Liver (tissue), 10 donors: Measurements from ENCODE around the gene LCN10. TPM values are rescaled to one million over a fixed set of nuclear protein-coding genes. Genes with fewer than 3 reads are reported as not detected.

Experiments
- DNase-seq: peaks from one replicate; pipeline ENCODE4 v3.0.0-alpha.2; 2017; ENCODE audit warnings: low spot score
- H3K27ac ChIP-seq, 2 donors: one replicate each; pipeline ENCODE4 v1.7.0; 2013; ENCODE audit warnings: inconsistent platforms in 2 of 2, low read length in 2 of 2, control low read depth in 1 of 2, low read depth in 1 of 2, mild to moderate bottlenecking in 1 of 2
- H3K27me3 ChIP-seq, 4 donors: one replicate each; pipeline versions ENCODE4 v1.6.1 to v1.7.0; 2013; ENCODE audit warnings: low read length in 3 of 4, inconsistent platforms in 1 of 4, mild to moderate bottlenecking in 1 of 4, moderate library complexity in 1 of 4; ENCODE audit not compliant: control insufficient read depth in 4 of 4, insufficient read depth in 4 of 4
- H3K36me3 ChIP-seq, 4 donors: one replicate each; pipeline versions ENCODE4 v1.6.1 to v1.7.0; 2013; ENCODE audit warnings: low read length in 3 of 4, mild to moderate bottlenecking in 3 of 4, low read depth in 1 of 4, moderate library complexity in 1 of 4; ENCODE audit not compliant: control insufficient read depth in 4 of 4, insufficient read depth in 3 of 4
- H3K4me1 ChIP-seq, 4 donors: one replicate each; pipeline versions ENCODE4 v1.6.1 to v1.7.0; 2013; ENCODE audit warnings: low read length in 3 of 4, mild to moderate bottlenecking in 3 of 4, moderate library complexity in 1 of 4; ENCODE audit not compliant: control insufficient read depth in 4 of 4, insufficient read depth in 4 of 4
- H3K4me3 ChIP-seq, 3 donors: one replicate each; pipeline versions ENCODE4 v1.6.1 to v1.7.0; 2013; ENCODE audit warnings: low read length in 3 of 3, control low read depth in 1 of 3, low read depth in 1 of 3, mild to moderate bottlenecking in 1 of 3
- H3K9ac ChIP-seq, 2 donors: one replicate each; pipeline ENCODE4 v1.7.0; 2013; ENCODE audit warnings: low read length in 2 of 2, mild to moderate bottlenecking in 2 of 2, moderate library complexity in 2 of 2, control low read depth in 1 of 2, low read depth in 1 of 2
- H3K9me3 ChIP-seq, 4 donors: one replicate each; pipeline versions ENCODE4 v1.6.1 to v1.7.0; 2013; ENCODE audit warnings: low read length in 3 of 4; ENCODE audit not compliant: control insufficient read depth in 4 of 4
- CTCF ChIP-seq: fragments of 150-350 bp; IDR thresholded peaks from 2 replicates; pipeline ENCODE4 v1.5.1; 2017; ENCODE audit warnings: improper control_type of control experiment, low read depth, low read length; ENCODE audit not compliant: missing input control
- FOXA2 ChIP-seq: IDR thresholded peaks from 2 replicates; pipeline ENCODE4 v1.6.1; 2016; ENCODE audit warnings: antibody characterized with exemption
- HNF4G ChIP-seq: IDR thresholded peaks from 2 replicates; pipeline ENCODE4 v1.6.1; 2016; ENCODE audit warnings: antibody characterized with exemption
- JUND ChIP-seq, 2 donors: IDR thresholded peaks; 2 replicates each; pipeline ENCODE4 v1.6.1; 2016; ENCODE audit warnings: antibody characterized with exemption in 2 of 2
- NR2F2 ChIP-seq: IDR thresholded peaks from 2 replicates; pipeline ENCODE4 v1.6.1; 2016; ENCODE audit warnings: antibody characterized with exemption
- RAD21 ChIP-seq, 2 donors: IDR thresholded peaks; 2 replicates each; pipeline ENCODE4 v1.6.1; 2016; ENCODE audit warnings: antibody characterized with exemption in 2 of 2, mild to moderate bottlenecking in 2 of 2
- REST ChIP-seq: IDR thresholded peaks from 2 replicates; pipeline ENCODE4 v1.6.1; 2016; ENCODE audit warnings: antibody characterized with exemption, mild to moderate bottlenecking
- SP1 ChIP-seq: IDR thresholded peaks from 2 replicates; pipeline ENCODE4 v1.6.1; 2018; ENCODE audit warnings: antibody characterized with exemption, mild to moderate bottlenecking
- TAF1 ChIP-seq: conservative IDR thresholded peaks from 2 replicates; pipeline ENCODE4 v1.6.1; 2016; ENCODE audit warnings: antibody characterized with exemption, mild to moderate bottlenecking
- WGBS: extraction: QIAGEN DNeasy Blood & Tissue Kit; methylation state at CpG from one replicate; pipeline ENCODE4 v1.1.7; 2013; 5-methylcytosine and 5-hydroxymethylcytosine counted together
- polyA plus RNA-seq, 2 donors: library from polyadenylated mRNA; stranded (reverse) in 1 of 2; unstranded in 1 of 2; fragments of 200-250 nt in 1 of 2; fragments of >200 nt in 1 of 2; fragmentation: Nextera tagmentation in 1 of 2; extraction: Ambion mirVana in 1 of 2; gene quantifications; one replicate each; pipeline versions ENCODE4 v1.2.1 to v1.2.3, GENCODE V29; 2013 to 2015
- small RNA-seq: library from RNA; depleted of rRNA; stranded (forward); fragments of <200 nt; gene quantifications from one replicate; pipeline ENCODE3, GENCODE V24; 2014
- total RNA-seq, 2 donors: library from RNA; depleted of rRNA; stranded (reverse); fragments of >200 nt; gene quantifications; one replicate each; pipeline ENCODE4 v1.2.3, GENCODE V29; 2014
- donor health status: healthy.
- donor health status: healthy.
- donor health status: healthy.
- donor health status: healthy.
- donor health status: healthy.

Gene LCN10
- total and polyA plus RNA-seq, 4 donors, result 0.08 to 0.14 (median 0.11) TPM

- Histone ChIP-seq H3K4me1 (peaks cover 32 to 73% (median 60%) of the 10 kb centered on the region in 4 donors), H3K4me3 (no peak overlapping the region), H3K27me3 (no peaks in the 10 kb centered on the region), H3K27ac (peak overlapping the region; percentile 22 to 91), H3K9me3 (no peaks in the 10 kb centered on the region), H3K36me3 (no peaks in the 10 kb centered on the region), H3K9ac (no peak overlapping the region)
- no peak for TF ChIP-seq CTCF
- WGBS, result 78% methylated on average over 7 of the region's 7 CpGs
- DNase-seq, result no peak
Observed at GRCh38 chr9:136689108-136689460, 53.7 kb downstream of the LCN10 start.

DNA sequence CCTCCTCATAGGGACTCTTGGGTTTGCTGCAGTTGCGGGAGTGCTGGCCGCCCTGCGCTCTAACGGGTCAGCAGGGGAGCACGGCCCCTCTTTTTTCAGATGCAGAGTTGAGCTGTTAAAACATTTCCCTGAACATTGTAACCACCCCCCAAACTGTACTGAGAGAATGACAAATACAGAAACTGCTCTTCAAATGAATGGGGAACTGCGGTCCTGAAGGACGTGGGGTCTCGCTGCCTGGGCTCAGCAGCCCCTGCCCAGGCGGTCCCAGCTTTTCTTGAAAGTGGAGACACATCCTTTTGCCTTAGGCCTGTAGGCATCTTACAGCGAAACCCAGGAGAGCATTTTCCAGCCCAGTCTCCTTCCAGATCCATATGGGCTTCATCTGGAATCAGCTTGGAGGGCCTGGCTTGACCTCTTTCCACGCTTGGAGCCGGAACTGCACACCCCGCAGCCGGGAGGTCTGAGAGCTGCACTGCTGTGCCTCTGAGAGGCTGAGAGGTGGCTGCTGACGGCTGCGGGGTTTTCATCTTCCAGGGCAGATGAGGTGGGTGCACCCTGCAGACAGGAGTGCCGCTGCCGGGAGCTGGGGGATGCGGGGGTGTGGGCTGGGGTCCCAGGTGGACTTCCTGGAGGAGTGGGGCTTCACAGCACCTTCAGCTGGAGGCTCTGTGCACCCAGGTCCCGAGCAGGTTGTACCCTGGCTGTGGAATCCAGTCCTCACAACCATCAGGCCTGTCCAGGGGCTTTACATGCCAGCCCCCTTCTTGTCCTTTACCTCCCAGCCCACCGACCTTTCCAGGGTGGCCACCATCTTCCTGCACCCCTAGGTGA lies 54.2 kb downstream of the LCN10 start:
- Histone ChIP-seq H3K27me3 (no peaks in the 10 kb centered on the region), H3K4me3 (no peak overlapping the region), H3K9me3 (no peaks in the 10 kb centered on the region), H3K9ac (no peak overlapping the region), H3K4me1 (peaks cover 37 to 73% (median 61%) of the 10 kb centered on the region in 4 donors), H3K36me3 (no peaks in the 10 kb centered on the region), H3K27ac (peak overlapping the region; percentile 91 to 92)
- no peak for TF ChIP-seq TAF1
- TF ChIP-seq RAD21 (IDR thresholded peaks at IDR 0.05), result no peak
- TF ChIP-seq FOXA2, result peak; percentile 0
- TF ChIP-seq NR2F2, result no peak
- TF ChIP-seq SP1, result peak; percentile 10
- no peak for TF ChIP-seq REST
- no peak for TF ChIP-seq HNF4G
- TF ChIP-seq JUND (IDR thresholded peaks at IDR 0.05), result no peak
- no peak for DNase-seq
- WGBS, result 68% methylated on average over 21 of the region's 21 CpGs

Small RNAs within 50 kb of the gene (small RNA-seq; reads per million reads assigned to genes)
- gene ATP6V1G1P3 (not detected), gene MIR6722 (not detected)

Other genes starting within 250 kb of the LCN10 start
- gene NOTCH1, start 196.9 kb downstream of the LCN10 start, total RNA-seq, result 10 to 100 TPM in 1 of 2 donors, 1 to 10 TPM in 1; 9.4 to 22.3 TPM
- gene NOTCH1, start 196.9 kb downstream of the LCN10 start, polyA plus RNA-seq, result 1 to 10 TPM; 2.4 to 7.5 TPM
- 10 to 100 TPM; 34.5 to 38.5 TPM for gene EGFL7, start 80.0 kb downstream of the LCN10 start, total RNA-seq
- 10 to 100 TPM; 32.1 to 39.7 TPM for gene EGFL7, start 80.0 kb downstream of the LCN10 start, polyA plus RNA-seq
- gene AGPAT2, start 55.5 kb downstream of the LCN10 start, total RNA-seq, result 100 to 1,000 TPM in 1 of 2 donors, 10 to 100 TPM in 1; 75.1 to 213 TPM
- 100 to 1,000 TPM; 211 to 222 TPM for gene AGPAT2, start 55.5 kb downstream of the LCN10 start, polyA plus RNA-seq
- gene DIPK1B, start 30.4 kb downstream of the LCN10 start, total RNA-seq, result 10 to 100 TPM in 1 of 2 donors, 1 to 10 TPM in 1; 6.4 to 19.7 TPM
- gene DIPK1B, start 30.4 kb downstream of the LCN10 start, polyA plus RNA-seq, result 1 to 10 TPM; 2.3 to 4.1 TPM
- not detected for gene LCN6, start 5.6 kb upstream of the LCN10 start, total RNA-seq
- under 1 TPM; 0.14 to 0.32 TPM for gene LCN6, start 5.6 kb upstream of the LCN10 start, polyA plus RNA-seq
- not detected for gene LCN8, start 15.3 kb upstream of the LCN10 start, total RNA-seq
- not detected for gene LCN8, start 15.3 kb upstream of the LCN10 start, polyA plus RNA-seq
- not detected for gene LCN15, start 21.6 kb upstream of the LCN10 start, total RNA-seq
- gene LCN15, start 21.6 kb upstream of the LCN10 start, polyA plus RNA-seq, result not detected
- gene TMEM141, start 48.4 kb upstream of the LCN10 start, total RNA-seq, result 10 to 100 TPM; 32.2 to 58.9 TPM
- gene TMEM141, start 48.4 kb upstream of the LCN10 start, polyA plus RNA-seq, result 10 to 100 TPM; 73.6 to 74.7 TPM
- 1 to 10 TPM in 1 of 2 donors, under 1 TPM in 1; 0.75 to 1.8 TPM for gene CCDC183, start 53.4 kb upstream of the LCN10 start, total RNA-seq
- 1 to 10 TPM in 1 of 2 donors, under 1 TPM in 1; 0.20 to 1.3 TPM for gene CCDC183, start 53.4 kb upstream of the LCN10 start, polyA plus RNA-seq
- gene RABL6, start 65.0 kb upstream of the LCN10 start, total RNA-seq, result 10 to 100 TPM; 12.6 to 32.6 TPM
- gene RABL6, start 65.0 kb upstream of the LCN10 start, polyA plus RNA-seq, result 1 to 10 TPM; 3.6 to 8.7 TPM
- 1 to 10 TPM in 1 of 2 donors, under 1 TPM in 1; 0.56 to 2.3 TPM for gene AJM1, start 99.5 kb upstream of the LCN10 start, total RNA-seq
- 1 to 10 TPM in 1 of 2 donors, under 1 TPM in 1; 0.61 to 1.0 TPM for gene AJM1, start 99.5 kb upstream of the LCN10 start, polyA plus RNA-seq
- 10 to 100 TPM; 23.2 to 40.4 TPM for gene PHPT1, start 106.5 kb upstream of the LCN10 start, total RNA-seq
- gene PHPT1, start 106.5 kb upstream of the LCN10 start, polyA plus RNA-seq, result 10 to 100 TPM; 44.2 to 83.1 TPM
- 1 to 10 TPM; 4.0 to 8.1 TPM for gene MAMDC4, start 109.4 kb upstream of the LCN10 start, total RNA-seq
- 1 to 10 TPM; 2.4 to 3.9 TPM for gene MAMDC4, start 109.4 kb upstream of the LCN10 start, polyA plus RNA-seq
- gene EDF1, start 123.4 kb upstream of the LCN10 start, total RNA-seq, result 100 to 1,000 TPM; 123 to 248 TPM
- 100 to 1,000 TPM; 289 to 513 TPM for gene EDF1, start 123.4 kb upstream of the LCN10 start, polyA plus RNA-seq
- 10 to 100 TPM in 1 of 2 donors, 1 to 10 TPM in 1; 7.5 to 14.9 TPM for gene TRAF2, start 143.6 kb upstream of the LCN10 start, total RNA-seq
- 1 to 10 TPM; 4.7 to 6.1 TPM for gene TRAF2, start 143.6 kb upstream of the LCN10 start, polyA plus RNA-seq
- 100 to 1,000 TPM in 1 of 2 donors, 10 to 100 TPM in 1; 64.0 to 163 TPM for gene FBXW5, start 201.8 kb upstream of the LCN10 start, total RNA-seq
- gene FBXW5, start 201.8 kb upstream of the LCN10 start, polyA plus RNA-seq, result 100 to 1,000 TPM in 1 of 2 donors, 10 to 100 TPM in 1; 87.1 to 130 TPM
- 100 to 1,000 TPM in 1 of 2 donors, 10 to 100 TPM in 1; 25.1 to 323 TPM for gene C8G, start 202.3 kb upstream of the LCN10 start, total RNA-seq
- 1,000 to 10,000 TPM in 1 of 2 donors, 100 to 1,000 TPM in 1; 892 to 1,117 TPM for gene C8G, start 202.3 kb upstream of the LCN10 start, polyA plus RNA-seq
- 1 to 10 TPM; 2.3 to 5.2 TPM for gene LCN12, start 209.3 kb upstream of the LCN10 start, total RNA-seq
- 10 to 100 TPM in 1 of 2 donors, 1 to 10 TPM in 1; 7.3 to 12.2 TPM for gene LCN12, start 209.3 kb upstream of the LCN10 start, polyA plus RNA-seq
- 1 to 10 TPM in 1 of 2 donors, under 1 TPM in 1; 0.23 to 5.4 TPM for gene PTGDS, start 234.6 kb upstream of the LCN10 start, total RNA-seq
- gene PTGDS, start 234.6 kb upstream of the LCN10 start, polyA plus RNA-seq, result 10 to 100 TPM in 1 of 2 donors, 1 to 10 TPM in 1; 7.4 to 15.2 TPM
- under 1 TPM in 1 of 2 donors, not detected in 1; 0.08 TPM for gene LCNL1, start 240.1 kb upstream of the LCN10 start, total RNA-seq
- gene LCNL1, start 240.1 kb upstream of the LCN10 start, polyA plus RNA-seq, result under 1 TPM in 1 of 2 donors, not detected in 1; 0.01 TPM
- gene PAXX, start 249.5 kb upstream of the LCN10 start, total RNA-seq, result 1 to 10 TPM; 7.3 to 9.0 TPM
- 10 to 100 TPM; 29.4 to 34.1 TPM for gene PAXX, start 249.5 kb upstream of the LCN10 start, polyA plus RNA-seq